Measurements from ENCODE around the gene LARGE1.

LARGE1 gene

DNA sequence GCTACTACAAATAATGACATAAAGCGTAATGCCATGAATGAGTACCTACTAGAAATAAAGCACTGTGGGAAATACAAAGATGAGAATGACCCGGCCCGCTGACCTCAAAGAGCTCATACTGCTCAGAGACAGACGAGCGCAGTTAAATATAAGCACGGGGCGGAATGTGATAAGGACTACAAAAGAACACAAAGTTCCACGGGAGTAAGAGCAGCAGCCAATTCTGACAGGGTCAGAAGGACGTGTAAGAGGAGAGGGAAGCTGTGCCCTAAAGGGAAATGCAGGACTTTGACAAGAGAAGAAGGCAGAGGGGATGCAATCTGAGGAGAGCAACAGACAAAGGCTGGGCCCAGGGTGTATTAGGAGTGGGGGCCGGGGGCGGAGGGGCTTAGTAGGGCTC is 314.6 kb downstream of the LARGE1 start:
- Histone ChIP-seq H3K27me3 (ENCODE audit: insufficient read depth, low read length) (no peaks in the 10 kb centered on the region), H3F3A (ENCODE audit: insufficient read depth, low read length) (no peaks in the 10 kb centered on the region), H3K9ac (ENCODE audit: low read length) (no peak overlapping the region), H3K9me2 (ENCODE audit: low read depth, low read length) (no peaks in the 10 kb centered on the region), H2AFZ (ENCODE audit: low read length) (no peak overlapping the region), H4K20me1 (ENCODE audit: insufficient read depth, low read length) (no peaks in the 10 kb centered on the region), H3K4me1 (ENCODE audit: insufficient read depth, low read length, severe bottlenecking) (no peaks in the 10 kb centered on the region), H3K36me3 (ENCODE audit: insufficient read depth, low read length) (no peaks in the 10 kb centered on the region), H3K9me3 (ENCODE audit: low read length) (no peaks in the 10 kb centered on the region), H3K79me2 (ENCODE audit: insufficient read depth, low read length) (no peaks in the 10 kb centered on the region), H3K27ac (ENCODE audit: low read depth, low read length, poor library complexity, severe bottlenecking) (no peak overlapping the region), H3K4me2 (ENCODE audit: low read length) (no peak overlapping the region), H3K4me3 (ENCODE audit: low read depth, low read length, poor library complexity, severe bottlenecking) (no peak overlapping the region)
- TF ChIP-seq EZH2 (IDR thresholded peaks at IDR 0.05; ENCODE audit: borderline replicate concordance, low read length): no peak
- TF ChIP-seq, protein P1, sequence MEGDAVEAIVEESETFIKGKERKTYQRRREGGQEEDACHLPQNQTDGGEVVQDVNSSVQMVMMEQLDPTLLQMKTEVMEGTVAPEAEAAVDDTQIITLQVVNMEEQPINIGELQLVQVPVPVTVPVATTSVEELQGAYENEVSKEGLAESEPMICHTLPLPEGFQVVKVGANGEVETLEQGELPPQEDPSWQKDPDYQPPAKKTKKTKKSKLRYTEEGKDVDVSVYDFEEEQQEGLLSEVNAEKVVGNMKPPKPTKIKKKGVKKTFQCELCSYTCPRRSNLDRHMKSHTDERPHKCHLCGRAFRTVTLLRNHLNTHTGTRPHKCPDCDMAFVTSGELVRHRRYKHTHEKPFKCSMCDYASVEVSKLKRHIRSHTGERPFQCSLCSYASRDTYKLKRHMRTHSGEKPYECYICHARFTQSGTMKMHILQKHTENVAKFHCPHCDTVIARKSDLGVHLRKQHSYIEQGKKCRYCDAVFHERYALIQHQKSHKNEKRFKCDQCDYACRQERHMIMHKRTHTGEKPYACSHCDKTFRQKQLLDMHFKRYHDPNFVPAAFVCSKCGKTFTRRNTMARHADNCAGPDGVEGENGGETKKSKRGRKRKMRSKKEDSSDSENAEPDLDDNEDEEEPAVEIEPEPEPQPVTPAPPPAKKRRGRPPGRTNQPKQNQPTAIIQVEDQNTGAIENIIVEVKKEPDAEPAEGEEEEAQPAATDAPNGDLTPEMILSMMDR (IDR thresholded peaks at IDR 0.05; ENCODE audit: low read length): no peak

DNA sequence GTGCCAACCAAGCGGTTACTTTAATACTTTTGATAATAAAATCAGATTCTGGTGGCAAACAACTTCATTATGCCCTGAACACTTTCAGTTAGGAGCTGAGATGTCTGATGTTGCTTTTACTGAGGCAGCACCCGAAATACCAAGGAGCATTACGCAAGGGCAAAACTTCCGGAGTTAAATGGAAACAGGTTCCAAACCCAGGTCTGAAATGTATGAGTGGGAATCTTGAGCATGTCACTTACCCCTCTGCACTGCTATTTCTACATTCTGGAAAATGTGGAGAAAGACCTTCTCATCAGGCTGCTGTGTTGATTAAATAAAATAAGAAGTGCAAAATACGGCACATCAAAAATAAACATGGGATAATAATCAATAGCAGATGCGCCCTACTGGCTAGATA is 315.1 kb downstream of the LARGE1 start:
- Histone ChIP-seq H4K20me1 (ENCODE audit: insufficient read depth, low read length) (no peaks in the 10 kb centered on the region), H3K27ac (ENCODE audit: low read depth, low read length, poor library complexity, severe bottlenecking) (no peak overlapping the region)

DNA sequence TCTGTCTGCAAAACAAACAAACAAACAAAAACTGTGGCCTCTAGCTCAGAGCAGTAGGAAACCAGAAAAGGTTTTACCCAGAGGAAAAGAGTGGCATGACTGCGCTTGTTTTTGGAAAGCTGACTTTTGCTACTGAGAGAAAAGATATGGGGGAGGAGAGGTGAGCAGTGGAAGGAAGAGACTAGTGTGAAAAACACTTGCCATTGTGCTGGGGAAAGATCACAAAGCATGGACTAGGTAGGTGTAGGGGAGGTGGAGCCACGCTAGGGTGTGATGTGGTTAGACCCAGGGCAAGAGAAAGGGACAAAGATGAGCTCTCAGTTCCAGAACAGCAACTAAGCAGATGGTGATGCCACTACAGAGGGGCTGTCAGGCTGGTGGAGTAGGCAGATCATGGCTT is 319.2 kb downstream of the LARGE1 start:
- Histone ChIP-seq H3K79me2 (ENCODE audit: insufficient read depth, low read length) (no peaks in the 10 kb centered on the region), H2AFZ (ENCODE audit: low read length) (no peak overlapping the region), H3K27me3 (ENCODE audit: insufficient read depth, low read length) (no peaks in the 10 kb centered on the region), H3K4me2 (ENCODE audit: low read length) (no peak overlapping the region), H3K9me3 (ENCODE audit: low read length) (no peaks in the 10 kb centered on the region), H3K27ac (ENCODE audit: low read depth, low read length, poor library complexity, severe bottlenecking) (no peak overlapping the region), H3K9ac (ENCODE audit: low read length) (no peak overlapping the region), H3K4me3 (ENCODE audit: low read depth, low read length, poor library complexity, severe bottlenecking) (no peak overlapping the region), H3K4me1 (ENCODE audit: insufficient read depth, low read length, severe bottlenecking) (no peaks in the 10 kb centered on the region), H3K9me2 (ENCODE audit: low read depth, low read length) (no peaks in the 10 kb centered on the region), H3K36me3 (ENCODE audit: insufficient read depth, low read length) (no peaks in the 10 kb centered on the region), H4K20me1 (ENCODE audit: insufficient read depth, low read length) (no peaks in the 10 kb centered on the region), H3F3A (ENCODE audit: insufficient read depth, low read length) (no peaks in the 10 kb centered on the region)
- TF ChIP-seq EZH2 (IDR thresholded peaks at IDR 0.05; ENCODE audit: borderline replicate concordance, low read length): no peak
- TF ChIP-seq, protein P1 (IDR thresholded peaks at IDR 0.05; ENCODE audit: low read length): no peak

More for the DNA sequence above, 315.1 kb downstream of the LARGE1 start:
- Histone ChIP-seq H3K9me3 (ENCODE audit: low read length) (no peaks in the 10 kb centered on the region), H3K27me3 (ENCODE audit: insufficient read depth, low read length) (no peaks in the 10 kb centered on the region), H3K4me2 (ENCODE audit: low read length) (no peak overlapping the region), H3K4me3 (ENCODE audit: low read depth, low read length, poor library complexity, severe bottlenecking) (no peak overlapping the region), H3K79me2 (ENCODE audit: insufficient read depth, low read length) (no peaks in the 10 kb centered on the region), H3F3A (ENCODE audit: insufficient read depth, low read length) (no peaks in the 10 kb centered on the region), H3K4me1 (ENCODE audit: insufficient read depth, low read length, severe bottlenecking) (no peaks in the 10 kb centered on the region), H2AFZ (ENCODE audit: low read length) (no peak overlapping the region), H3K9ac (ENCODE audit: low read length) (no peak overlapping the region), H3K36me3 (ENCODE audit: insufficient read depth, low read length) (no peaks in the 10 kb centered on the region), H3K9me2 (ENCODE audit: low read depth, low read length) (no peaks in the 10 kb centered on the region)
- no peak for TF ChIP-seq EZH2 (IDR thresholded peaks at IDR 0.05; ENCODE audit: borderline replicate concordance, low read length)
- TF ChIP-seq, protein P1 (IDR thresholded peaks at IDR 0.05; ENCODE audit: low read length): no peak
